ENCODE results near the gene UBAC2.
A peak's percentile ranks its signal among the peaks of the same experiment; 100 is the strongest.

The UBAC2 gene

DNA sequence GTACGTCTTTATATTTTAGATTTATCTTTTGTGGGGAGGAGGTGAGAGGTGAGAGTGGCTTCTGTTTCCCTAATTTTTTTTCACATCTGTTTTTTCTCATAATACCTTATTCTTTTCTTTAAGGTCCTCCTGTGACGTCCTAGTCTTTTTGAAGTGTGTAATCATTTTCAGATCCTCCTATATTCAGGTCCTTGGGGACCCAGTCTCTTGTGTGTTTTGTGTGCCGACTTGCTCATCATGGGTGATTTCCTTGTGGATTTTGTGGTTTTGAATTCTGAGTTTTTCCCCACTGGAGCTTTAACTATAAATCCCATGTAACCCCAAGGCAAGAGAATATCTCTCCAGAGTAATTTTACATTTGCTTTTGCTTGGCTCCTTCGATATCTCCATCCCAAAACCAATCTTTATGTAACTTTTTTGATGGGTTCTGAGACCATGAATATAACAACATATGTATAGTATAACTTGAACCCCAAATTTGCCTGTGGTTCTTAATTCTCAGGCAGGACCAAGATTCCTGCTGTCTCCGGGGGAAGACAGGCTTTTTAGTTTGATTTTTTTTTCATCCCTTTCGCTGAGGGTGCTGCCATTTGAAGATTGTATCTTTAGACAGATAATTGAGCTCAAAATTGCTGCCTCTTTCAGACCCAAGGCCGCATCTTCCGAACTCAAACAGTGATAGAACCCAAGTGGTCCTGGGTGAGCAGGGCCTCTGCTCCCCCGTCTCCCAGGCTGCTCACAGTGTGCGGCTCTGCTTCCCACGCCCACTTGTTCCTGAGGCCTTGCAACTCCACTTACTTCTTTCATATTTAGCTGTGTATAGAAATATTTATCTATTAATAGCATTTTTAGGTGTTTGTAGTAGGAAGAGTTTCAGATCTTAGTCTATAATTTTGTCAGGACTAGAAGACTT lies 165.7 kb downstream of the UBAC2 start:
- DNase-seq: no peak

DNA sequence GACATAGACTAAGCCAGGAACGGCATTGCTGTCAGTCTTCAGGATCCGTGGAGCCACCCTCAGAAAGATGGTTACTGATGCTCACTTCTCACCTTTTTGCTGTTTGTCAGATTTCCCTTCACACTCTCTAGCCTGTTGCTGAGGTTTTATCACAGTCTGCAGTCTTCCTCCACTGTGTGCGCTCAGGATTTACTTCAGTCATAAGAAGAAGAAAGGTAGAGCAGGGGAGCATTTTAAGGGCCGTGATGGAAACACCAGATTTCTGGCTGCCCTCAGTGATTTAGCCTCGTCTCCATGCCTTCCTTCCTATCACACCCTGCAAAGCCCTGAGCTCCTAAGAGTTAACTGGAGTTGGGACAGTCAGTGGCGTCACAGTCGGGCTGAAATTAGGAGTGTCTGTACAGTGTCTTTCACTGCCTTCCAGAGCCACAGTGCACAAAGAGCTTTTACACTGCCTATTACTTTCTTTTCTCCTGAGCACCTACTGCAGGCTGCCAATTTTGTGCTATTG lies 166.5 kb downstream of the UBAC2 start:
- no peak for DNase-seq

DNA sequence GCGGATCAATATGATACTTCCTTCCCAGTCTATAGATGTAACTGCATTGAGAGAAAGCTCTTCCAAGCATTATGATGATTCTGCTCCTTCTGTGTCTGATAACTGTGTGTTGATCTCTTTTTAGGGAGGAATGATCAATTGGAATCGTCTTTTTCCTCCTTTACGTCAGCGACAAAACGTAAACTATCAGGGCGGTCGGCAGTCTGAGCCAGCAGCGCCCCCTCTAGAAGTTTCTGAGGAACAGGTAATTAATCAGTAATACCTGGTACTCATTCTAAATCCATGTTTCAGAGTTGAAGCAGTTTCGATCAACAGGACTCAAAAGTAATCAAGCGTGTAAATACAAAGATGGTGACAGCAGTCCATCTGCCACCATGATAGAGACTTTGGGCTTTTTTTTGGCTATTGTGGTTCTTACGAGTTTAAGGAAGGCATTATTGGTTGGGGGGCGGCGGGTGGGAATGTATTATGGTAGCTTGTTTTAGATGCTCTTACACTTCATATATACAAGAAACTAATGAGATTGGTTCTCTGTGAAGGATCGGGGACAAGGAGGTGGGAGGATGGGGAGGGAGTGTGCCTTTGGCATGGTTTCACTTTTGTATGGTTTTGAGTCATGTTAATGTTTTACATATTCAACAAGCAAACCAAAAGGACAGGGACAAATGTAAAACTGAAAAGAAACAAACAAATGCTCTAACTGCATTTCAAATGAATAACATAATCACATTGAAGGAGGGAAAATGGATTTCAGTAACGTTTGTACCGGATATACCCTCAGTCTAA lies 167.2 kb downstream of the UBAC2 start:
- DNase-seq: no peak

- DNase-seq: no peak
Observed at GRCh38 chr13:99370481-99371275, 170.0 kb downstream of the UBAC2 start.

DNA sequence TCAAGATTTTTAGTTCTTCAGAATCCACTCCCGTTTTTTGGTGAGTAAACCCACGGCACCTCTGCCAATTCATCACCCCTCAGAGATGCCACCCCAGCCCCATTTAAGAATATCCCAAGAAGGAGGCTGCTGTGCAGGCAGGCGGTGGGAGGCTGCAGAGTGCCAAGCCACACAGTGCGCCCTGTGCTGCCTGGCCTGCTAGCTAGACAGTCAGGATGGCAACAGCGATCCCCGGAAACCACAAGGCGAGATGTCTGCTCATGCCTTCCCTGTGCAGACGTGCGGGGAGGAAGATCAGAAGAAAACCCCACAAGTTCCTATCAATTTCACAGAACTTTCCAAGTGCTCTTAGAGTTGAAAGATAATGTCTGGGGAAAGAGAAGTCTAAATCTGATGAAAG lies 171.3 kb downstream of the UBAC2 start:
- DNase-seq: no peak

DNA sequence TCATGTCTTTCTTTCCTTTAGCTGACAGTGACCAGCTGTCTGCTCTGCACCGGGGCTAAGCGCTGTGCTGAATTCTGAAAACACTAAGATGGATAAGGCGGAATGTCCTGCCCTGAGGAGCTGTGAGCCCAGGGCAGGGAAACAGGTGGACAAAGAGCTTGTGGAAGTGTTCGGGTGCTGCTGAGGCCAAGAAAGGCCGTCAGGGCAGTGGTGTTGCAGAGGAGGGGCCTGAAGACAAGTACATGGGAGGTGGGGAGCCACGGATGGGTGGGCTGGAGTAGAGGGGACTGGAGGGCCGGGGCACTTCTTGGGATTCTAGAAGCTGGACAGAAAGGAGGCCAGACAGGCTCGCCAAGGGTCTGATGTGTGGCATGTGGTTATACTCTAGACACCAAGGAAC lies 172.8 kb downstream of the UBAC2 start:
- DNase-seq: no peak

GRCh38 chr13:99374169-99374991 lies 173.7 kb downstream of the UBAC2 start:
- no peak for DNase-seq

GRCh38 chr13:99374994-99375737 lies 174.5 kb downstream of the UBAC2 start:
- peak; percentile 66 for DNase-seq

DNA sequence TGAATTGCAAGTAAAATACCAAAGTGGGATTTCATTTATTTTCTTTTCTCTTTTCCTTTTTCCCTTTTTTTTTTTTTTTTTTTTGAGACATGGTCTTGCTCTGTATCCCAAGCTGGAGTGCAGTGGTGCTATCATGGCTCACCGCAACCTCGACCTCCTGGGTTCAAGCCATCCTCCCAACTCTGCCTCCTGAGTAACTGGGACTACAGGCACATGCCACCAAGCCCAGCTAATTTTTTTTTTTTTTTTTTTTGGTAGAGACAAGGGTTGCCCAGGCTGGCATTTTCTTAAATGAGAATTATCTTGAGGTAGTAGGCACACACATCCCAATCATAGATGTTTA lies 175.1 kb downstream of the UBAC2 start:
- DNase-seq: no peak

- no peak for DNase-seq
Observed at GRCh38 chr13:99376132-99376531, 175.5 kb downstream of the UBAC2 start.

DNA sequence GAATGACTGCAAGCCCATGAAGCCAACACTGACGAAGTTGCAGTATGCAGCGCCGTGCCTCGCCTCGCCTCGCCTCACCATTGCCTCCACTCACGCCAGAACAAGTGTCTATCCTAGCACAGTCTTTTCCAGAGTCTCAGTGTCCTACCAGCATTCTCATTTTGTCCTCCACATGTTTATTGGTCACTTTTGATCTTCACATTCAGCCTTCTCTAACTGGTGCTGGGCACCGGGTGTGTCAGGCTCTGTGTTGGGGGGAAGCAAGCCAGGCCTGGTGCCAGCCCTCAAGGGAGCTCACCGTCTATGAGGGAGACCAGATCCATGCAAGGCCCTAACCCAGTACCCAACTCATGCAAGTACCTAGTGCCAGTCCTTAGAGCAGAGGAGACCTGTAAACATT lies 176.3 kb downstream of the UBAC2 start:
- no peak for DNase-seq

GRCh38 chr13:99377641-99378040 lies 177.0 kb downstream of the UBAC2 start:
- no peak for DNase-seq

DNA sequence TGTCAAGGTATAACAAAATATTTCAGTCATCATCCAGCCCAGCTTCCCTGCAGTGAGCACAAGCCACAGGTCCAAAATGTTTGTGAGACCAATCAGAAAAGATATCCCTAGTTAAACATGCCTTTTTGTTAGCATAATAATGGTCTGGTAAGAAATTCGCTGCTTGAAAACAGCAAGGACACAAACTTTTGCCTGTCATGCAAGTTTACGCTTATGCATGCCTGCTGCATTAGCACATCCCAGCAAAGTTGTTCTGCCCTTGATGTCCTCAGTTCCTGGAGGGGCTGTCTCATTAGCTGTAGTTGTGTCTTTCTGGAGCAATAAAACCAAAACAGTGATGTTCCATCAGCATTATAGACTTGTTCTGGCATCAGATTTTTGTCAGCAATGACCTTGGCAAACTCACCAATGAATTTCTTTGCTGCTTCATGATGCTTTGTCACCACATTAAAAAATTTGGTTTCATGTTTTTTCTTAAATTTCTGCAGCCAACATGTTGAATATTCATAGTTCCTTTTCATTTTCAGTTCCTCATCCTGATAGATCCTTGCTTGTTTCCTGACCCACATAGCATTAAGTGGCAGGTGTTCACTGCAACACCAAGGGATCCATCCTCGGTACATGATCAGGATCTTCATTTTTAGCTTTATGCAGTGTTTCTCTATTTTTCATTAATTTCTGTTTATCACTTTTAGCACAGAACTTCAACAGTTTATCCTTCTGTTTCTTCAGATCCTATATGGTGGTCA lies 178.5 kb downstream of the UBAC2 start:
- no peak for DNase-seq

GRCh38 chr13:99379856-99380801 lies 179.5 kb downstream of the UBAC2 start:
- DNase-seq: no peak

GRCh38 chr13:99380921-99381645 lies 180.4 kb downstream of the UBAC2 start:
- no peak for DNase-seq

DNA sequence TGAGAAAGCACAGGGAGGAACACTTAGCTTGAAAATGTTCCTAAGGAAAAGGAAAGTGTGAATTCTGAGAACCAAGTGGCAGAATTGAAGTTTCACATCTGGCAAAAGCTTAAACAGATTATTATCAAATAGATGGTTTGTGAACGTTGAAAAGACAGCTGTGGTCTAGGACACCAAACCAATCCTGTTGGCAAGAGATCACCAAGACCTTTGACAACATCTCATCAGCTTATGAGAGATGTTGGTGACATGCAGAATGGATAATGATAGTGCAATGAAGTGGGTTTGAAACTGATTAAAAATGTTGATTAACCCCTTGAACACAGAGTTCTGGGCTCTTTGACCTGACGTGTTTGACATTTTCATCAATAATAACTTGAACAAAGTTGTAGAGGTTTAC lies 181.1 kb downstream of the UBAC2 start:
- DNase-seq: peak; percentile 48

DNA sequence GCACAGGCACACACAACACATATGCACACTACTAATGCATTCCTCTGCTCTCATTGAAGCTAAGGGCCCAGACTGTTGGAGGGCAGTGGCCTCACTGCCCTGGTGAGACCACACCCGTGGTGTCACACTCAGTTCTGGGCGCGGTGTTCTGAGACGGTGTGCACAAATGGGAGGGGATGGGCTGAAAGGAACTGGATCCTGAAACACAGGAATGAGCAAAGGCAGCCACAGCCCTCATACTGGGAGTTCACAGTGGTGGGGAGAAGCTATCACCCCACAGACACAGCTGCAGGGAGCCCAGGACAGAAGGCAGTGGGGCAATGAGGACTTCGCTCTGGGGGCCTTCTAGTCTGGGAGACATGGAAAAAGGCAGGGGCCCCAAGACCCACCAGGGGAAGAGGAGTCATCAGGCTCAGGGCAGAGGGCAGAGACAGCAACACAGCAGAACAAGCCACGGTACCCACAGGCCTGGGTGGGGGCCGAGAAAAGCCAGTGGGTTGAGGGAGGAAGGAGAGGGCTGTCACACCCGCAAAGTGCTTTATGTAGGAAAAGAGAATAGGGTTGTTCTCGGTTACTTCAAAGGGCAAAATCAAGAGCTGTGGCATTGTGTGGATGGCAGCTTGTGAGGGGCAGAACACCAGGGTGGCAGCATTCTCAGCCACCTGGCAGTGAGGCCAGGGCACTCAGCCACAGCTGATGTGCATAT lies 181.9 kb downstream of the UBAC2 start:
- peak; percentile 70 for DNase-seq

GRCh38 chr13:99383511-99383921 lies 182.9 kb downstream of the UBAC2 start:
- DNase-seq: no peak

All from hematopoietic multipotent progenitor cell treated with erythropoietin and hydrocortisone succinate and interleukin-3 and kit ligand, for 6 days (in vitro differentiated cells).